ENCODE results near the gene TMPRSS13.
A peak's percentile ranks its signal among the peaks of the same experiment; 100 is the strongest.
"Not testable (repeated sequence)": the region's sequence is repeated elsewhere in the genome, so short reads cannot be mapped to it uniquely, and the experiment has no call there.

TMPRSS13 gene

GRCh38 chr11:117950301-117950700 is 21.1 kb upstream of the TMPRSS13 start:
- DNase-seq = no peak

- no peak for DNase-seq
Measured at GRCh38 chr11:117949062-117949461, 19.9 kb upstream of the TMPRSS13 start.

- DNase-seq = not testable (repeated sequence)
Measured at GRCh38 chr11:117948466-117948865, 19.3 kb upstream of the TMPRSS13 start.

GRCh38 chr11:117947751-117948150 is 18.5 kb upstream of the TMPRSS13 start:
- not testable (repeated sequence) for DNase-seq

- DNase-seq = peak; percentile 64
Measured at GRCh38 chr11:117946842-117947526, 17.8 kb upstream of the TMPRSS13 start.

GRCh38 chr11:117946156-117946841 is 17.1 kb upstream of the TMPRSS13 start:
- no peak for DNase-seq

- DNase-seq = no peak
Measured at GRCh38 chr11:117945047-117945810, 16.0 kb upstream of the TMPRSS13 start.

GRCh38 chr11:117944554-117944953 is 15.4 kb upstream of the TMPRSS13 start:
- no peak for DNase-seq

- DNase-seq = no peak
Measured at GRCh38 chr11:117941976-117942654, 12.9 kb upstream of the TMPRSS13 start.

- no peak for DNase-seq
Measured at GRCh38 chr11:117941163-117941707, 12.0 kb upstream of the TMPRSS13 start.

GRCh38 chr11:117940736-117941135 is 11.5 kb upstream of the TMPRSS13 start:
- no peak for DNase-seq

- DNase-seq = no peak
Measured at GRCh38 chr11:117936973-117937372, 7.8 kb upstream of the TMPRSS13 start.

- DNase-seq = no peak
Measured at GRCh38 chr11:117934526-117935307, 5.5 kb upstream of the TMPRSS13 start.

GRCh38 chr11:117933930-117934329 is 4.7 kb upstream of the TMPRSS13 start:
- DNase-seq = no peak

GRCh38 chr11:117933475-117933874 is 4.3 kb upstream of the TMPRSS13 start:
- no peak for DNase-seq

- DNase-seq = no peak
Measured at GRCh38 chr11:117932947-117933346, 3.7 kb upstream of the TMPRSS13 start.

- DNase-seq = no peak
Measured at GRCh38 chr11:117932426-117932825, 3.2 kb upstream of the TMPRSS13 start.

GRCh38 chr11:117931971-117932370 is 2.8 kb upstream of the TMPRSS13 start:
- DNase-seq = no peak

- DNase-seq = no peak
Measured at GRCh38 chr11:117931331-117931950, 2.2 kb upstream of the TMPRSS13 start.

- DNase-seq = no peak
Measured at GRCh38 chr11:117930668-117931330, 1.6 kb upstream of the TMPRSS13 start.

Data from NCI-H2029 treated with DMSO at 0.1 percent for 48 hours (cell line).